GM13977 (cell line): ENCODE measurements around the gene RNU6-9.
"Not testable (repeated sequence)": the region's sequence is repeated elsewhere in the genome, so short reads cannot be mapped to it uniquely, and the experiment has no call there.

Source experiments
- DNase-seq: peaks from one replicate; pipeline ENCODE4 v3.0.0; 2012; ENCODE audit warnings: low spot score
- CTCF ChIP-seq: IDR thresholded peaks from 2 replicates; pipeline ENCODE4 v1.5.1; 2012; ENCODE audit warnings: mild to moderate bottlenecking, control low read depth; ENCODE audit not compliant: insufficient read depth; ENCODE audit errors: extremely low read depth, missing control alignments
- in situ Hi-C: fragments of 300-500 bp; cut with MboI; formaldehyde crosslinking; loops from one replicate; pipeline ENCODE4 v1.12.0; 2022; ENCODE audit warnings: low sequenced_read_pairs, low pct_unique_long_range_greater_than_20kb, mixed read lengths, inconsistent platforms; ENCODE audit not compliant: unreplicated experiment

RNU6-9 gene

DNA sequence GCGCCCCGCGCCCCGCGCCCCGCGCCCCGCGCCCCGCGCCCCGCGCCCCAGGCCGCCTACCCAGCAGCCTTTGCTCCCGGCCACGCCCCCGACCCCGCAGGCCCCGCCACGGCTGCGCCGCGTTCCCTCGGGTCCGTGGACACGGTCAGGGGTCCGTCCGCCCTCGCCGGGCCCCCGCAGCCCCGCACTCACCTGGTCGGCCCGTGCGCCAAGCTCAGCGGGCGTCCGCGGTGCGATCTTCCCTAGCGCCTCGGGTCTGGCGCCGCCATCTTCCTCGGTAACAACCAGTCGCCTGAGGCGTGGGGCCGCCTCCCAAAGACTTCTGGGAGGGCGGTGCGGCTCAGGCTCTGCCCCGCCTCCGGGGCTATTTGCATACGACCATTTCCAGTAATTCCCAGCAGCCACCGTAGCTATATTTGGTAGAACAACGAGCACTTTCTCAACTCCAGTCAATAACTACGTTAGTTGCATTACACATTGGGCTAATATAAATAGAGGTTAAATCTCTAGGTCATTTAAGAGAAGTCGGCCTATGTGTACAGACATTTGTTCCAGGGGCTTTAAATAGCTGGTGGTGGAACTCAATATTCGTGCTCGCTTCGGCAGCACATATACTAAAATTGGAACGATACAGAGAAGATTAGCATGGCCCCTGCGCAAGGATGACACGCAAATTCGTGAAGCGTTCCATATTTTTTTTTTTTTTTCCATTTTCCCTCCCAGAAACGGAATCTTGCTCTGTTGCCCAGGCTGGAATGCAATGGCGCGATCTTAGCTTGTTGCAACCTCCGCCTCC is at the start of gene RNU6-9, which contains the start of gene MED16:
TSS of gene RNU6-9 (plus strand) at position 591 of the 796 bp plus-strand sequence.
TSS of gene MED16 (minus strand) at position 294 of the 796 bp plus-strand sequence. CDS start 2,056 bp downstream, outside the sequence.
- TF ChIP-seq CTCF: no peak
- in situ Hi-C loops: no loop called here
- DNase-seq: peak; percentile 100

DNA sequence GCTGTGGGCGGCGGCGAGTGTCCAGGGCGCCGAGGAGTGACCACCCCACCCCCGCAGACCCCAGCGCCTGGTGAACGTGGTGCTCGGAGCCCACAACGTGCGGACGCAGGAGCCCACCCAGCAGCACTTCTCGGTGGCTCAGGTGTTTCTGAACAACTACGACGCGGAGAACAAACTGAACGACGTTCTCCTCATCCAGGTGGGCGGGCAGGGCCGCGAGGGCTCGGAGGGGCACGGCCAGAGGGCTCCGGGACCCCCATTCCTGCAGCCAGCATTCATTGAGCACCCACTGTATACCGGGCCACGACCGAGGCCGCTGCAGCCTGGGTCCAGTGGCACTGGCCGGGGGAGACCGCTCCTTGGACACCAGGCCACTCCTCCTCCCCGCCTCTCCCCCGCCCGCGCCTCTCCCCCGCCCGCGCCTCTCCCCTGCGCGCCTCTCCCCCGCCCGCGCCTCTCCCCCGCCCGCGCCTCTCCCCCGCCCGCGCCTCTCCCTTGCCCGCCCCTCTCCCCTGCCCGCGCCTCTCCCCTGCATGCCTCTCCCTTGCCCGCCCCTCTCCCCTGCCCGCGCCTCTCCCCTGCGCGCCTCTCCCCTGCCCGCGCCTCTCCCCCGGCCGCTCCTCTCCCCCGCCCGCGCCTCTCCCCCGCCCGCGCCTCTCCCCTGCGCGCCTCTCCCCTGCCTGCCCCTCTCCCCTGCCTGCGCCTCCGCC is 49.3 kb upstream of the RNU6-9 start:
- in situ Hi-C loops: no loop called here
- no peak for DNase-seq
- TF ChIP-seq CTCF: no peak

- DNase-seq: no peak
- in situ Hi-C loops: no loop called here
- TF ChIP-seq CTCF: no peak
These were observed 48.7 kb upstream of the RNU6-9 start for GRCh38 chr19:844546-844971.

- no peak for TF ChIP-seq CTCF
- no peak for DNase-seq
- in situ Hi-C loops: no loop called here
These were observed 47.4 kb upstream of the RNU6-9 start for GRCh38 chr19:845707-846521.

DNA sequence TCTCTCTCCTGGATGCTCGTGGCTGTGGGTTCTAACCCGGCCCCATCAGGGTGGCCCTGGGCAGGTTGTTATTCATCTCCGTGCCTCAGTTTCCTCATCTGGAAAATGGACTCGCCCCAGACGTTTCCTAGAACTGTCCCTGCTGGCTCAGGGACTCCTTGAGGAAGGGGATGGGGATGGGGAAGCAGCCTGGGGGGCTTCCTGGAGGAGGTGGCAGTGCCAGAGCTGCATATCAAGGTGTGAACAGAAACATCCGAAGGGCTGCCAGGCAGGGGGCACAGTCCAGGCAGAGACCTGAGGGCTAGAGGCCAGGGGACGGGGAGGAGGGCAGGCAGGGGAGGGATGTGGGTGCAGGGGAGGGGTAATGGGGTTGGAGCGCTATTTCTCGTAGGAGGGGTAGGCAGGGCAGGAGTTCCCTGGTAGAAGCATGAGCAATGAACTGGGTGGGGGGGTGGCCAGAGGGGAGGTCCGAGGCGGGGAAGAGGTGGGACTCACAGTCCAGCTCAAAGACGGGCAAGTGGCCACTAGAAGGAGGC is 44.8 kb upstream of the RNU6-9 start:
- in situ Hi-C loops: no loop called here
- no peak for TF ChIP-seq CTCF
- no peak for DNase-seq

GRCh38 chr19:849195-849594 is 44.1 kb upstream of the RNU6-9 start:
- DNase-seq, in situ Hi-C loops: not testable (repeated sequence)
